Fibroblast of skin of scalp (primary cell): ENCODE data around the gene C6orf132.
A peak's percentile ranks its signal among the peaks of the same experiment; 100 is the strongest.

Source experiments
- DNase-seq: peaks from one replicate; pipeline ENCODE4 v3.0.0-alpha.2; 2013

C6orf132 gene

GRCh38 chr6:42104095-42104803 lies 38.2 kb downstream of the C6orf132 start:
- peak; percentile 38 for DNase-seq

DNA sequence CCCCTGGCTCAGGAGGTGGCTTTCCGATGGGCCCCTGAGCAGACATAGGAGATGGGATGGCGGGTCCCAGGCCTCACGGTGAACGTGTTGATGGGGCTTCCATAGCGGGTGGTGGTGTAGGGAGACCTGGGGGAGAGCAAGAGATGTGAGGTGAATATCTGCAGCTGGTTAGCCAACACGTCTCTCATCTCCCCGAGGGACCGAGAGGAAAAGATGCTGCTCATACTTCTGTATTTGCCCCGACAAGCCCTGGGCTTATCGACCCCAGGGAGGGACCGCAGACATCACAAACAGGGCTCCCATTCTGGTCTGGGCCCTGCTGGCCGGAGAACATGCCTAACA lies 38.7 kb downstream of the C6orf132 start:
- DNase-seq, result no peak

DNA sequence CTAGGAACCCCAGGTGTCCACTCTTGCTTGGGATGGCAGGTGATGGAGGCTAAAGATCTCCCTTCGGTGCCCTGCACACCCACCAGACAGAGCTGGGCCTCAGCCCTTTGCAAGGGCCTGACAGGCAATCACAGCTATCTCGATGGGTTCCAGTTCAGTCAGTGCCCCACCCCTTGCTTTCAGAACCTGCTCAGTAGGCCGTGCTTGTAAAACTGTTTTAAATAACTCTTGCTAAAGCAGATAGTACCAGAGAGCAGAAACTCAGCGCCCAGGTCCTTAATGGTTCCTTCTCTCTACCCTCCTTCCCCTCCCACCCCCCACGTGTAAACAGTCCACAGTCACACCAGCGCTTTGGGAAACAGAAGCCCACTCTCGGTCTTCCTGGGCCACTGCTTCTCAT lies 39.2 kb downstream of the C6orf132 start:
- DNase-seq, result no peak

DNA sequence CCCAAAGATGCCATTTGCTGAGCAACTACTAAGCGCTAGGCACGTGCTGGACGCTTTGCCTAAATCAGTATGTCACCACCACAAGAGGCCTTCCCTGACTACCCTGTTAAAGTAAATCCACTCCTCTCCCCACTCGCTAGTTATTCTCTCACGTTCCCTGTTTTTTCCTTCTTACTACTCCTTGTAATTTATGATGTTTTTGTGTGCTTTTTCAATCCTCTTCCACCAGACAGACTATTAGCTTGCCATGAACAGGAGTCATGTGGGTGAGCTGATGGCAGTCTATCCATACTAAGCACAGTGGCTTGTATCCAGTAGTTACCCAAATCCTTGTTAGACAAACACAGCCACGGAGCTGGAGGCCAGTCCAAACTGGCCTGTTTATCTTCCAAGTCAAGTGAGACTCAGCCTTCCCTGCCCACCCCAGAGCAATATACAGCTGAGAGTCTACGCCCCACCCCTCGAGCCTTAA lies 41.2 kb downstream of the C6orf132 start:
- DNase-seq, result no peak

- DNase-seq, result peak; percentile 41
Measured at GRCh38 chr6:42100029-42100901, 42.2 kb downstream of the C6orf132 start.

DNA sequence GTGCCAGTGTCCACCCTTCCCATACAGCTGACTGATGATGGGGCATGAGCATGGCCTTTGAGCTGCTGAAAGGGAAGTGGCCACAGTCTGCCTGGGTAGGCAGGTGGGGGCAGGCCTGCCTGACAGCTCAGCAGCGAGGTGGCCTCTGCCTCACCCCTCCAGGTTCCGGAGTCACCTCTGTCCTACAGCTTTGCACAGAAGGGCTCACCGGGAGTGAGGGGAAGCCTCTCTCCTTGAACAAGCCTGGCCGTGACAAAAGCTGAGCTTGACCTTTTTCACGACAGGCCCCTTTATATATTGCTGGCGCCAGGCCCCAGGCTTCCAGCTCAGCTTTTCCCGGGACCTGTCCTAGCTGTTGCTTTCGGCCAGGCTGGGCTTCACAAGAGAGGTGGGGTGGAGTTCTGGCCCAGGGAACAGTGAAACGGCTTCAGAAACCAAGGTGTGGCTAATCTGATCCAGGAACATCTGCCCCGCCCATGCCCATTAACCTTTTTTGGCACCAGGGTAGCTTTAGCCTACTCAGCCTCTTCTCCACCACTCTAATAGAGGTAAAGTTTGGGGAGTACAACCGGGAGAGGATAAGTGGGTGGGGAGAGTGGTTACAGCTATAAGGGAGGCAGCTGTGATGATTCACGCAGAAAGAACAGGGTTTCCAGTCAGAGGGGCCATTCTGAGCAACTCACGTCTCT lies 42.9 kb downstream of the C6orf132 start:
- peak; percentile 36 for DNase-seq

- no peak for DNase-seq
Measured at GRCh38 chr6:42095776-42096541, 46.5 kb downstream of the C6orf132 start.

DNA sequence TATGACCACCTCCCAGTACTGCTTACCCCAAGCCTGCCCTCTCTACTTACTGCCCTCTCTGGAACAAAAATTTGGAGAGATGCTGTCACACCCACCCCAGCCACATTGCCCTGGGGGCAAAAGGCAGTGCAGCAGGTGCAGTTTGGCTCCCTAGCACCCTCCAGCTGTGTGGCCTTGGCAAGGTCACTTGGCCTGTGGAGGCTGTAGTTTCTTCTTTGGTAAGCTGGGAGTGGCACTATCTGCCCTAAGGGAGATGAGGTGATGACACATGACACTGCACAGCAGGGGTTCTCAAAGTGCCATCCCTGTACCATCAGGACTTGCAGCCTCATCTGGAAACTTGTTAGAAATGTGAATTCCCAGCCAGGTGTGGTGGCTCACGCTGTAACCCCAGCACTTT lies 47.3 kb downstream of the C6orf132 start:
- DNase-seq, result no peak

DNA sequence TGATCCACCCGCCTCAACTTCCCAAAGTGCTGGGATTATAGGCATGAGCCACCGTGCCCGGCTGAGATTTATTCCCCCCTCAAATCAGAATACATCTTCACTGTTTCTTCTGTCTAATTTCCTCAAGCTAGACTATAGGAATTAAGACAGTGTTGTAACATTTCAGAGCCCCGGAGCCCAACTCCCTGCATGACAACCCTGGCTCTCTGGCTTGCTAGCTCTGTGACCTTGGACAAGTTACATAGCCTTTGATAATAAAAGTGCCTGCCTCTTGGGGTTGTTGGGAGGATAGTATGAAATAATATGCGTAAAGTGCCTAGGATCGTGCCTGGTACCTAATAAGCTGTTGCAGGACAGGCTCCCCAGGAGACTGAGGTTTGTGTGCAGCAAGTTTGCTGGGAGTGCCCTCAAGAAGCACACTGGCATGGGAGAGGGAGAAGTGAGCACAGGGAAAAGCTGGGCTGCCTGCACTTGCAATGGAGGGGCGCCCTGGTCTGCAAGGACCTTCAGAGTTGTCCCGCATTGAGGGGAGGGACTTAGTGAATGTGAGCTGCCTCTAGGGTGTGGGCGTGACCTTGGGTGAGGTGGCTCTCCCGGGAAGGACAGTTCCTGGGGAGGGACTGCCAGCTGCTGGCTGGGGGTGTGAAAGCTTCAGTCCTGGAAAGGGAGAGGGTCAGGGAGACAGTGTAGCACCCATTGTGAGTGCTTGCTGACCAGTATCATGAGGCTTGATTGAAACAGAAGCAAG lies 48.7 kb downstream of the C6orf132 start:
- DNase-seq, result no peak

GRCh38 chr6:42091718-42092023 lies 50.7 kb downstream of the C6orf132 start:
- DNase-seq, result no peak

DNA sequence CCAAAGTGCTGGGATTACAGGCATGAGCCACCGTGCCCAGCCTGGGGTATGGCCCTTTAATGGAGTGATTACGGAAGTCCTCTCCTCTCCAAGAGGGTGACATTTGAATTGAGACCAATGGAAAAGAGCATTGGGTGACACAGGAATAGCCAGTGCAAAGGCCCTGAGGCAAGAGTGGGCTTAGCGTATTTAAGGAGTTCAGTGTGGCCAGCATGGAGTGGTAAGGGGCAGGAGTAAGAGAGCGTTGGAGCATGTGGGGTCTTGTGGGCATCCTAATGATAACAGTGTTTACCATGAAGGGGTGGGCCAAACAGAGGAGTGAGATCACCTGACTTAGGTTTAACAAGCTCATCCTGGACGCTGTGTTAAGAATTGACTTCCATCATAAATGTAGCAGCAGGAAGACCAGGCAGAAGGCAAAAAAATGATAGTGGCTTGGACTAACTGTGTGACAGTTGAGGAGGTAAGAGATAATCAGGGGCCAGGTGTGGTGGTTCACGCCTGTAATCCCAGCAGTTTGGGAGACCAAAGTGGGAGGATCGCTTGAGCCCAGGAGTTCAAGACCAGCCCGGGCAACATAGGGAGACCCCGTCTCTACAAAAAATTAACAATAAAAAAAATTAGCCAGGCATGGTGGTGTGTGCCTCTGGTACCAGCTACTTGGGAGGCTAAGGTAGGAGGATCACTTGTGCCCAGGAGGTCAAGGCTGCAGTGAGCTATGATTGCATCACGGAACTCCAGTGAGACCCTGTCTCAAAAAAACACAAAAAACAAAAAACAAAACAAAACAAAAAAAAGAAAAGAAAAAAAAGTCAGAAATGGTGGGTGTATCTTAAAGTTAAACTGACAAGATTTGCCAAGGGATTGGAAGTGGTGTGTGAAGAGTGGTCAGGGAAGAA lies 51.4 kb downstream of the C6orf132 start:
- no peak for DNase-seq

DNA sequence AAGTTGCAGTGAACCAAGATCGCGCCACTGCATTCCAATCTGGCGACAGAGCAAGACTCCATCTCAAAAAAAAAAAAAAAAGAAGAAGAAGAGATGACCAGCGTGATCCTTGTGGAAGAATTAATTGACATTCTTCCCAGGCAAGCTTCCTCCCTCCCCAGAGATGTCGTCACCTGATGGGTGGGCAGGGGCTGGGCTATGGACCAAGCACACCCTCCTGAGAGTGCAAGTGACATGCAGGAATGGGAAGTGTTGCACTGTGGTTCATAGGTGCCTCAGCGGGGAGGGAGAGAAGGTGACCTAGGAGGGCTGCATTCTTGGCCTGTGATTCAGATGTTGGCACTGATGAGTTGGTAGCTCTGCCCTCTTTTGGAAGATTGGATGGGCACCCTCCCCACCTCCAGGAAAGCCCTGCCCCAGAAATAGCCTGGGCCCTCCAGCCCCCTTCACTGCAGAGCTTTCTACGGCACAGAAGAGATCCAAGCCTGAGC lies 54.3 kb downstream of the C6orf132 start:
- DNase-seq, result peak; percentile 58

GRCh38 chr6:42086046-42087035 lies 56.1 kb downstream of the C6orf132 start:
- no peak for DNase-seq

DNA sequence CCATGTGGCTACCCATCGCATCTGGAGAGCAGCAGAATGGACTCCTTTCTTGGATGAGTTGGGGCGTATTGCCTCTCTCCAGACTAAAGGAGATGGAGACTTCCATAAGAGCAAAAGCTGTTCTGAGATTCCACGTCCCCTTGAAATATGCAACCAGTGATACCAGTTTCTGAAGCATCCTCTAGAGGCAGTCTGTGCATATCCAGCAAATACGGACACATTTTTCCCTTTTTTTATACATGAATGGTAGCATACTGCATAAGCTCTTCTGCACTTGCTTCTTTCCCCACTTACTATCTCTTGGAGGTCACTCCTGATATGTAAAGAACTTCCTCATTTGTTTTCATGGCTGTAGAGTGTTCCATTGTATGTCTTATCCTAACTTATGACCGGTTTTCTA lies 57.5 kb downstream of the C6orf132 start:
- DNase-seq, result no peak

DNA sequence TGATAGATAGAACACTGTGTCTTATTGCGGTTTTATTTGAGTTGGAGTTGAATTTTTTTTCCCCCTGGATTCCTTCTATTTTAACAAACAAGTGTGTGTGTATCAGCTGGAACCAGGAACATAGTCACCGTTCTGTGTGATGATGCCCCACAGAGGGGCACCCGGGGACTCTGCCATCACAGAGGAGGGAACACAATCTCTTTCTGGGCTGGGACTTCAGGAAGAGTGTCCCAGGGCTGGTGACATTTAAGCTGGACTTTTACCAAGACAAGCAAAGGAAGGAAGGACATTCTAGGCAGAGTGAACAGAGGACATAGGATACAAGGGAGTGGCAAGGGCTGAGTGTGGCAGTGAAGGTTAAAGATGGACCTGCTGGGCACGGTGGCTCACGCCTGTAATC lies 58.9 kb downstream of the C6orf132 start:
- no peak for DNase-seq

- DNase-seq, result no peak
Measured at GRCh38 chr6:42079941-42080464, 62.4 kb downstream of the C6orf132 start.

DNA sequence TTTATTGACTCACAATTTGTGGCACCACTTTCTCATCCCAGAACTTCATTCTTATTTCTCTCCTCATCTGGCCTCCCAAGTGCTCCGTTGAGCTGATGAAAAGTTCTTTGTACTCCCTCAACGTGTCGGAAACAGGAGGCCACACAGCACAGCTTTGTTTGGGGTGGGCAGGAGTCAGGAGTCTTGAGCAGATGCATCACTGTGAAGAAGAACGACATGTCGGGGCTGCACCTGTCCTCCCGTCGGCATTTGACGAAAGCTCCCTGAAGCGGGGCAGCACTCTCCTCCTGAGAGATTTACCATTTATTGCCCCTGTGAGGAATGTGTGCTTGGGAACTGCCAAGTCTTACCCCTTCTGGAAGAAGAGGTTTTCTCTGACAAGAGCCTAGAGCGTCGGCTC lies 64.0 kb downstream of the C6orf132 start:
- DNase-seq, result no peak

DNA sequence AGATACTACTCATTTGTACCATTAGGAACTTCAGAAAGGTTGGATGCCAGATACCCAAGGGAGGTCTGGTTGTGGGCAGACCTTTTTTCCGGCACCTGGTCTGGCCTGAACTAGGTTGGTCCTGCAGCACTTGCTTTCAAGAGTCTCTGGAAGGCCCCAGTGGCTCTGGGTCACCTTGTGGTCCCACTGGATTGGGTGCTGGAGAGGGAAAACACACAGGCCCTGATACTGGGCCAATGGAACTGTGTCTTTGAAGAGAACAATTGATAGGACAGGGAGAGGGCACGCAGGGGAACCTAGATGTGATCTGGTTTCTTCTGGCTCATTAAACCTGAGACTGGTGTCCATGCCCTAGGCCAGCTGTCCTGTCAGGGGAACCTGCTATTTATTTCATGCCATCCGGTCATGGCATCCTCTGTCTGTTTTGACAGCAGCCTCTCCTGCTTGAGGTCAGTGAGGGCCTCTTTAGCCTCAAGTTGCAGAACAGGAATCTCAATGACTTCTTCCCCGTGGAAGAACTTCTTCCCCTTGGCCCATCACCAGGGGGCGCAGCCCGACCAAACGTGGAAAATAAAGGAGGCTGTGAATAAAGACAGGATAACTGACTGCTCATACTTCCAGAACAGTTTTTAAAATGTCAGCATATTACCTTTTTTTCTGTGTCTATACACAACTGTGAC lies 67.1 kb downstream of the C6orf132 start:
- peak; percentile 71 for DNase-seq

DNA sequence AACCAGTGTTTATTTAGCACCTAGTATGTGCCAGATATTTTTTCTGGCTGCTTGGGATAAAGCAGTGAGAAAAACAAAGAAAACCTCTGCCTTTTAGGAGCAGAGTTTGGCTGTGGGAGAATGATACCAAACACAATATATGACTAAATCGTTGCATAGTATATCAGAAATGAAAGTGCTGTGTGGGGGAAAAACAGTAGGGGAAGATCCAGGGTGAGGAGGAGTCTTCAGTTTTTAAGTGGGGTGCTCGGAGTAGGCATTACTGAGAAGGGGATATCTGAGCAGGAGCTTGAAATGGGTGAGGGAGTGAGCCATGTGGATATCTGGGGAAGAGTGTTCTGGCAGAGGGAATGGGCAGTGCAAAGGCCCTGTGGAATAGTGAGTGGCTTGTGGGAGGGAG lies 69.1 kb downstream of the C6orf132 start:
- no peak for DNase-seq
